Esophagus squamous epithelium (tissue), 4 donors: ENCODE data around the gene SPRED1.

ENCODE experiments used
- POLR2A ChIP-seq, 4 donors: fragments of 450-650 bp; IDR thresholded peaks; one replicate each; pipeline ENCODE4 v1.6.1; 2017; ENCODE audit warnings: antibody characterized with exemption in 4 of 4, mild to moderate bottlenecking in 4 of 4, moderate library complexity in 3 of 4
- TF ChIP-seq, protein P1 (sequence below), 6 experiments: fragments of 450-650 bp in 4 of 6; fragments of 200-600 bp in 2 of 6; sonication (generic) in 2 of 6; IDR thresholded peaks; one replicate each; pipeline ENCODE4 v1.5.1; 2016 to 2019; ENCODE audit warnings: antibody characterized with exemption in 6 of 6, mild to moderate bottlenecking in 4 of 6, moderate library complexity in 4 of 6

DNA sequence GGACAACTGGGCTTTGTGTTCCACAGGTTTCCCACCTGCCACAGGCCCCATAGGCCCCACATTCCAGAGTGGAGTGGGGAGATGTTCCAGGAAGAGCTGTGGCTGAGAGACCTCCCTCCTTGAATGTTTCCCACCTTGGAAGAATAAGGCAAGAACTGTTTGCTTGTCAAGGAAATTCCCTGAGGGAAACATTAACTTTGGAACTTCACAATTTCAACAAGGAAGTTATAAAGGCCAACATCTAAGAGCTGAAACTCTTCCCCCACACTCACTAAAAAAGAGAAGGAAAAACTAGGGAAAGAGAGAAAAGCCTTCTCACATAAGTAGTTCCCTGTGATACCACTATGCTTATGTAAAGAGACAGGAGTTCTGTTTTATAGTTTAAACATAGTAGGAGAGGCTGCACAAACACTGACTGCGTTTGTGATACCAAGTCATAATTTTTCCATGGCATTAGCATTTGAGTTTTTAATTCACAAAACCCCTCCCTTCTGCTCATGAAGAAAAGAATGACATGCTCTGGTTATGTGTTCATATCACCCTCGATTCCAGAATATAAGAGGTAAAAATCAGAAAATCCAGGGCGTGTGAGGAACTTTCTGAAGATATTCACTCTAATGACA, 39.8 kb upstream of the SPRED1 start:
- TF ChIP-seq, protein P1, sequence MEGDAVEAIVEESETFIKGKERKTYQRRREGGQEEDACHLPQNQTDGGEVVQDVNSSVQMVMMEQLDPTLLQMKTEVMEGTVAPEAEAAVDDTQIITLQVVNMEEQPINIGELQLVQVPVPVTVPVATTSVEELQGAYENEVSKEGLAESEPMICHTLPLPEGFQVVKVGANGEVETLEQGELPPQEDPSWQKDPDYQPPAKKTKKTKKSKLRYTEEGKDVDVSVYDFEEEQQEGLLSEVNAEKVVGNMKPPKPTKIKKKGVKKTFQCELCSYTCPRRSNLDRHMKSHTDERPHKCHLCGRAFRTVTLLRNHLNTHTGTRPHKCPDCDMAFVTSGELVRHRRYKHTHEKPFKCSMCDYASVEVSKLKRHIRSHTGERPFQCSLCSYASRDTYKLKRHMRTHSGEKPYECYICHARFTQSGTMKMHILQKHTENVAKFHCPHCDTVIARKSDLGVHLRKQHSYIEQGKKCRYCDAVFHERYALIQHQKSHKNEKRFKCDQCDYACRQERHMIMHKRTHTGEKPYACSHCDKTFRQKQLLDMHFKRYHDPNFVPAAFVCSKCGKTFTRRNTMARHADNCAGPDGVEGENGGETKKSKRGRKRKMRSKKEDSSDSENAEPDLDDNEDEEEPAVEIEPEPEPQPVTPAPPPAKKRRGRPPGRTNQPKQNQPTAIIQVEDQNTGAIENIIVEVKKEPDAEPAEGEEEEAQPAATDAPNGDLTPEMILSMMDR (IDR thresholded peaks at IDR 0.05), result no peak
- no peak for TF ChIP-seq POLR2A (IDR thresholded peaks at IDR 0.05)
